Esophagus muscularis mucosa (tissue), 3 donors: ENCODE results near the gene GDA.

Experiments used
- CTCF ChIP-seq, 3 experiments: fragments of 200-600 bp in 2 of 3; fragments of 450-650 bp in 1 of 3; sonication (generic) in 2 of 3; IDR thresholded peaks; one replicate each; pipeline ENCODE4 v1.5.1; 2017 to 2019; ENCODE audit warnings: antibody characterized with exemption in 3 of 3, mild to moderate bottlenecking in 2 of 3, moderate library complexity in 1 of 3
- POLR2A ChIP-seq: fragments of 450-650 bp; IDR thresholded peaks from one replicate; pipeline ENCODE4 v1.6.1; 2017; ENCODE audit warnings: antibody characterized with exemption, moderate library complexity, mild to moderate bottlenecking, low read depth

GRCh38 chr9:72256931-72257330 is 107.7 kb downstream of the GDA start:
- TF ChIP-seq POLR2A (no peak), CTCF (IDR thresholded peaks at IDR 0.05) (no peak)
